GM21717 (cell line): ENCODE measurements around the gene C21orf91.

Source experiments
- ATAC-seq: cut with Tn5 transposase; IDR thresholded peaks from one replicate; pipeline ENCODE4 v1.9.1; 2021; ENCODE audit warnings: mild to moderate bottlenecking, moderate library complexity; ENCODE audit not compliant: unreplicated experiment

Gene C21orf91

GRCh38 chr21:17819114-17819876, at the start of gene C21orf91:
Gene C21orf91 (minus strand): TSS chr21:17819356. CDS start chr21:17818318, 1,038 bp downstream.
- peak; percentile 87 for ATAC-seq

GRCh38 chr21:17866590-17866989, 47.4 kb upstream of the C21orf91 start:
- no peak for ATAC-seq

- no peak for ATAC-seq
Observed at GRCh38 chr21:17859661-17860060, 40.5 kb upstream of the C21orf91 start.

- ATAC-seq: no peak
Observed at GRCh38 chr21:17858747-17859146, 39.6 kb upstream of the C21orf91 start.

GRCh38 chr21:17854745-17855144, 35.6 kb upstream of the C21orf91 start:
- ATAC-seq: no peak

- ATAC-seq: no peak
Observed at GRCh38 chr21:17853393-17854275, 34.5 kb upstream of the C21orf91 start.

GRCh38 chr21:17848228-17848627, 29.1 kb upstream of the C21orf91 start:
- ATAC-seq: peak; percentile 95

- ATAC-seq: no peak
Observed at GRCh38 chr21:17841103-17841502, 21.9 kb upstream of the C21orf91 start.

GRCh38 chr21:17834639-17835354, 15.6 kb upstream of the C21orf91 start:
- peak; percentile 68 for ATAC-seq

- ATAC-seq: no peak
Observed at GRCh38 chr21:17829472-17829871, 10.3 kb upstream of the C21orf91 start.

GRCh38 chr21:17828223-17828622, 9.1 kb upstream of the C21orf91 start:
- no peak for ATAC-seq

- no peak for ATAC-seq
Observed at GRCh38 chr21:17823846-17824245, 4.7 kb upstream of the C21orf91 start.

GRCh38 chr21:17821121-17821520, 2.0 kb upstream of the C21orf91 start:
- ATAC-seq: no peak

- peak; percentile 74 for ATAC-seq
Observed at GRCh38 chr21:17819877-17820229, 697 bp upstream of the C21orf91 start.

GRCh38 chr21:17818186-17819113, 706 bp downstream of the C21orf91 start:
- ATAC-seq: no peak

- no peak for ATAC-seq
Observed at GRCh38 chr21:17813353-17813752, 5.8 kb downstream of the C21orf91 start.

GRCh38 chr21:17805966-17806365, 13.2 kb downstream of the C21orf91 start:
- ATAC-seq: no peak

- ATAC-seq: no peak
Observed at GRCh38 chr21:17803536-17803935, 15.6 kb downstream of the C21orf91 start.

- no peak for ATAC-seq
Observed at GRCh38 chr21:17802572-17802971, 16.6 kb downstream of the C21orf91 start.
